HFF-Myc (cell line): Measurements from ENCODE around the gene FAM185A.
"Not testable (repeated sequence)": the region's sequence is repeated elsewhere in the genome, so short reads cannot be mapped to it uniquely, and the experiment has no call there.

ENCODE experiments used
- DNase-seq: peaks from one replicate; pipeline ENCODE4 v3.0.0-alpha.2; 2011; ENCODE audit warnings: low read depth; ENCODE audit errors: extremely low read depth
- H3K4me3 ChIP-seq: replicated peaks from 2 replicates; pipeline ENCODE4 v1.5.1; 2011; ENCODE audit warnings: low read depth, mild to moderate bottlenecking, control low read depth, low read length
- CTCF ChIP-seq: IDR thresholded peaks from 2 replicates; pipeline ENCODE4 v1.5.1; 2012; ENCODE audit warnings: mild to moderate bottlenecking, low read depth, low read length, control low read depth; ENCODE audit errors: missing control alignments

The FAM185A gene

GRCh38 chr7:102832674-102833073 lies 83.9 kb downstream of the FAM185A start:
- TF ChIP-seq CTCF: no peak
- no peak for DNase-seq
- no peak overlapping the region for H3K4me3 ChIP-seq

GRCh38 chr7:102833343-102833742 lies 84.5 kb downstream of the FAM185A start:
- no peak for TF ChIP-seq CTCF
- H3K4me3 ChIP-seq: no peak overlapping the region
- no peak for DNase-seq

GRCh38 chr7:102834466-102834865 lies 85.7 kb downstream of the FAM185A start:
- DNase-seq: no peak
- TF ChIP-seq CTCF: no peak
- H3K4me3 ChIP-seq: no peak overlapping the region

GRCh38 chr7:102834999-102835398 lies 86.2 kb downstream of the FAM185A start:
- no peak for TF ChIP-seq CTCF
- DNase-seq: no peak
- no peak overlapping the region for H3K4me3 ChIP-seq

- H3K4me3 ChIP-seq: no peak overlapping the region
- TF ChIP-seq CTCF: no peak
- DNase-seq: peak; percentile 69
Measured at GRCh38 chr7:102836191-102836919, 87.6 kb downstream of the FAM185A start.

- no peak for DNase-seq
- H3K4me3 ChIP-seq: no peak overlapping the region
- no peak for TF ChIP-seq CTCF
Measured at GRCh38 chr7:102836977-102837376, 88.2 kb downstream of the FAM185A start.

- DNase-seq: no peak
- TF ChIP-seq CTCF: no peak
- no peak overlapping the region for H3K4me3 ChIP-seq
Measured at GRCh38 chr7:102837802-102838201, 89.0 kb downstream of the FAM185A start.

GRCh38 chr7:102838572-102839101 lies 89.8 kb downstream of the FAM185A start:
- H3K4me3 ChIP-seq, DNase-seq: not testable (repeated sequence)
